Neural progenitor cell (in vitro differentiated cells): ENCODE measurements around the gene GFER.
A peak's percentile ranks its signal among the peaks of the same experiment; 100 is the strongest.

ENCODE experiments used
- CTCF ChIP-seq: fragments of 200-600 bp; sonication (generic); IDR thresholded peaks from 2 replicates; pipeline ENCODE4 v1.5.1; 2017; ENCODE audit warnings: antibody characterized with exemption, mild to moderate bottlenecking
- EZH2 ChIP-seq: fragments of 200-600 bp; sonication (generic); IDR thresholded peaks from 2 replicates; pipeline ENCODE4 v1.6.1; 2017; ENCODE audit warnings: antibody characterized with exemption, mild to moderate bottlenecking, moderate library complexity
- EZH2phosphoT487 ChIP-seq: fragments of 200-600 bp; sonication (generic); IDR thresholded peaks from 2 replicates; pipeline ENCODE4 v1.6.1; 2017; ENCODE audit warnings: antibody characterized with exemption

- TF ChIP-seq CTCF, result no peak
- peak; percentile 38 for TF ChIP-seq EZH2phosphoT487
- peak; percentile 39 for TF ChIP-seq EZH2
Measured at GRCh38 chr16:1989209-1990100, 5.5 kb downstream of the GFER start, which contains the start of gene SYNGR3.
